ENCODE results near the gene ZP2.
A peak's percentile ranks its signal among the peaks of the same experiment; 100 is the strongest.
"Not testable (repeated sequence)": the region's sequence is repeated elsewhere in the genome, so short reads cannot be mapped to it uniquely, and the experiment has no call there.

The ZP2 gene

DNA sequence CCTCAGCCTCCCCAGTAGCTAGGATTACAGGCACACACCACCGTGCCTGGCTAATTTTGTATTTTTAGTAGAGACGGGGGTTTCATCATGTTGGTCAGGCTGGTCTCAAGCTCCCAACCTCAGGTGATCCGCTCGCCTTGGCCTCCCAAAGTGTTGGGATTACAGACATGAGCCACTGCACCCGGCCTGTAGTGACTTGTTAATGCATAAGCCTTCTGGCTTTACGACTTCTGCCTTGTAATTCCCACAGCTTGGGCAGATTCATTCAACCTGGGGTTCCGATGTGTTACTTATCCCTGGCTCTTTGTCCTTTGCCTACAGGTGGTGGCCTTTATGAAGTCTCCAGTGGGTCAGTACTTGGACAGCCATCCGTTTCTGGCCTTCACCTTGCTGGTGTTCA lies 41.3 kb downstream of the ZP2 start:
- DNase-seq, result not testable (repeated sequence)

DNA sequence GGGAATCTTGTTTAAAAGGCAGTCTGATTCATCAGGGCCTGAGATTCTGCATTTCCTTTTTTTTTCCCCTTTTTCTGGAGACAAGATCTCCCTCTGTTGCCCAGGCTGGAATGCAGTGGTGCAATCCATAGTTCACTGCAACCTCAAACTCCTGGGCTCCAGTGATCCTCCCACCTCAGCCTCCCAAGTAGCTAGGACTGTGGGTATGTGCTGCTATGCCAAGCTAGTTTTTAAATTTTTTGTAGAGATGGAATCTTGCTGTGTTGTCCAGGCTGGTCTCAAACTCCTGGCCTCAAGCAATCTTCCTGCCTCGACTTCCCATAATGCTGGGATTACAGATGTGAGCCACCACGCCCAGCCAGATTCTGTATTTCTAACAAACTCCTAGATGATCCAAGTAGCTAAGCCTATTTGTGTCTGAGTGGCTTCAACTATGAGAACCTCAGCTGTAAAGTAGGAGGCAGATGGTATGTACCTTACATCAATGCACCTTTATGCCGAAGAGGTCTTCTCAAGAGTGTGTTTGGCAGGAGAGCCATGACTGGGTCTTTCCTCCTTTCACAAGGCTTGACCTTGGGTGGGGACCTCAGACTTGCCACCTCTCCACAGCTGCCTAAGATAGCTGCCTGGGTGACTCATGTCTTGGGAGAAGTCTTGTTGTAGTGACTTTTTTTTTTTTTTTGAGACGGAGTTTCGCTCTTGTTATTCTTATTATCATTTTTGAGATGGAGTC lies 42.0 kb downstream of the ZP2 start:
- no peak for DNase-seq

- DNase-seq, result no peak
Measured at GRCh38 chr16:21167929-21168602, 43.3 kb downstream of the ZP2 start.

DNA sequence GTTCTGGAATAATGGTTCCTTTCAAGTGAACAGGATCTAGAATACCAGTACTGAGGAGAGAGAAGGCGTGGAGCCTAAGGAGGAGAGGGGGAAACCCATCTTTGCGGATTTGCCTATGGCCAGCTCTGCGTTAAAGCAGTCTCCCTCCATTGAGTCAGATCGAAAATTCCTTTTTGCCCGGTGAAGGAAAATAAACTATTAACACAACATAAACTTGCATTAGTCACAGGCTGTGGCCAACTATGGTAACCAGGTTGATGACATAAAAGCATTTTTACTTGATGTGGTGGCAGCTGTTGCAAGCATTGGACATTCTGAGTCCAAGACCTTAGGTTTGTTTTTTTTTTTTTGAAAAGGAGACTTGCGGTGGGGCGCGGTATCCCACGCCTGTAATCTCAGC lies 44.0 kb downstream of the ZP2 start:
- no peak for DNase-seq

GRCh38 chr16:21166561-21166961 lies 44.8 kb downstream of the ZP2 start:
- no peak for DNase-seq

- DNase-seq, result no peak
Measured at GRCh38 chr16:21164521-21165168, 46.7 kb downstream of the ZP2 start.

DNA sequence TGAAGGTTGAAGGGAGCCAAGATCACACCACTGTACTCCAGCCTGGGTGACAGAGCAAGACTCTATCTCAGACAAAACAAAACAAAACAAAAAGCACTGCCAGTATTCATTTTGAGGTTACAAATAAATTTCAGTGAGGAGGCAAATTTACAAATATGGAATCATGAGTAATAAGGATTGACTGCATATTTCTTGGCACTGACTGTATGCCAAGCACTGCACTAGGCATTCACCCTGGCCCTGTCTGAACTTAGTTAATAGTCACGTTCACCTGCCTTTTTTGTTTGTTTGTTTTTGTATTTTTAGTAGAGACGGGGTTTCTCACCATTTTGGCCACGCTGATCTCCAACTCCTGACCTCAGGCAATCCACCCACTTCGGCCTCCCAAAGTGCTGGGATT lies 47.8 kb downstream of the ZP2 start:
- DNase-seq, result no peak

DNA sequence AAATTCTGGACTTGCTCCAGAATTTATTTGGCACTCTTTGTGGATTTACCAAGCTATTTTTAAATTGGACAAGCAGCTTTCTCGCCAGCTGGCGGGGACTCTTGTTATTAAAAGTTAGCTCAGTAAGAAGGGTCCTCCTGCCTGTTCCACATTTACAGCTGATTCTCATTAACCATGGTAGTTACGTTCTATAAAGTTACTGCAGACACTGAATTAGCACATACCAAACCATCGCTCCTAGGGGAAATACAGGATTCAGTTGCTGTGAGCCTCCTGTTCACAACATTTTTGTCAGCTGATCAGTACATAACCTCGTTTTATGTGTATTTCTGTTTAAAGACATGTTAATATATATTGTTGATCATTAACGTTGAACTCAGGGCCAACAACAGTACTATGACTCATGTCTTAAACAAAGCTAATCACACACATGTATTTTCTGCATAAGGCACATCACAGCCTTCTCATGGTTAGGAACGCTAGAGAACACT lies 48.7 kb downstream of the ZP2 start:
- no peak for DNase-seq

GRCh38 chr16:21161211-21161610 lies 50.2 kb downstream of the ZP2 start:
- DNase-seq, result no peak

DNA sequence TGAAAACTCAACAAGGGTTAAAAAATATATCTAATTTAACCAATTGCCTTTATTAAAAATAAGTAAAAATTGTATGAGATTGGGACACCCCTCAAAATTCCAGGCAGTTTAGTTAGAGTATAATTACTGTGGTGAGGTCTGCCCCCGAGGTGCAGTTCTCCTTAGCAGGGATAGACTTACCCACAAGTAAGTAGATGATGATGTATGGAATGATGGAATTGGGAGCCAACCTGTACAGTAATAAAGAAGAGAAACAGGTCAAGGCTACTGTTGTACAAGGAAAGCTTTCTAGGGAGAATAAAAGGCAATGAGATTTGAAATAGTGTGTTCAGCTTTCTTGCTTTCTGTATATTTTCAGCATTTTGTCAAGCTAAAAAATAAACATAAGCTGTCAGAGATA lies 51.1 kb downstream of the ZP2 start:
- DNase-seq, result no peak

DNA sequence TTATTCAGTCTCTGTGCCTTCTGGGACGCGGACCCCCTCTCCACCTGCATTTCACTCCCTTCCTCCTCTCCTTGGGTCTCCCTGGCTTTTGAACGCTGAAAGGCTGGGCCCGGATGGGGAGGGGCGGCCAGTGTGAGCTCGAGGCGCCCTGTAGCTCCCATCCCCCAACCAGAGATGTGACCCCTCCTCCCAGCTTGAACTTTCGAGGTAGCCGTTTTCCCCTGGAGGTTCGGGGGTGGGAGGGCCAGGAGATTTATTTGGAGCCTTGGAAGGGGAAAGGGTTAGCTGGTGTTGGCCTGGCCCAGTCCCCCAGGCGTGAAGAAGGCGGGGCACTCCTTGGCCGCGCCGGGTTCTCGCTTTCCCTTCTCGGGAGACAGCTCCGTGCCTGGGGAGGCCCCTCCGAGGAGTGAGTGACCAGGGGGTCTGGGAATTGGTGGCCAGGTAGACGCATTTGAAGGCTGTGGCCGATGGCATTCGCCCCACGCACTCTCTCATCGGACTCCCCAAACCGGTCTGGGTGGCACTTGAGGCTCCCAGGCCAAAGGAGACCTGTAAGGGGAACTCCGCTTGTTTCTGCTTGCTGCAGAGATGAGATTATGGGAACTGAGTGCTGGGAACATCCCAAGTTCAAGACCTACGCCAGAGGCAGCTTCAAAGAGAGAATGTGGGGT lies 52.0 kb downstream of the ZP2 start:
- no peak for DNase-seq

DNA sequence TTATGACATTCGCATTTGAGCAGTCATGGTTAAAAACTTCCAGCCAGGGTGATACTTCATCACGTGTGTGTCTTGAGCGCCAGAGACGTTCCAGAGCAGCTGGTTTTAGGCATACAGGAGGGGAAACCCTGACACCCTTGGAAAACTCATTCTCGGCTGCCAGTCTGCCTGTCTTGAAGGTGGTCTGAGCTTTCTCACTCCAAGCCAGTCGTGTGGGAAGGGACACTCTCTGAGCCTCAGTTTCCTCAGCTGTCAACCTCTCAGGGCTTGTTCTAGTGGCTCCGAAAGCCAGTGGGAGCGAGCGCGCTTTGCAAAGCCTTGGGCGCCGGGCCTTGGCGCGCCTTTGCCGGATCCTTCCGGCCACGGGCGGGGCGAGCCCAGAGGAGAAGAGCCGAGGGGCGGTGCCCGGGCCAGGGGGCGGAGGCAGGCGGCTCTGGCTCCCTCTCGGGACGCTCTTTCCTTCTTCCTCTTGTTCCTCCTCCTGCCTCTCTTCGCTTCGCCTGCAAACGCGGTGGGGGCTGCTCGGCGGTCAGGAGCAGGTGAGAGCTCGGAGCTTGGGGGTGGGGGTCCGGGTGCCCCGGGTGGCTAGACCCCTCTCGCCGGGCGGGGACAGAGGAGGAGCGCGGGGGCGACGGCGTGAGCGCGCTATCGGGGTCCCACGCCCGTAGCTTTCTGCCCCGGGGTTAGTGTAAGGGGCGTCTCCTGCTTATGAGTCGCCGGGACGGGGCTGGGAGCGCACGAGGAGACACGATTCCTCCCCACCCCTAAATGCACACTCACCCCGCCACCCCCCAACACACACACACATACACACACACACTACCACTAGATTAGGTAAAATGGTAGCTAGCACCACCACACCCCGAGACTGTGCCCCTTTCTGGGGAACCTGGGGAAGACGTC lies 52.9 kb downstream of the ZP2 start, which contains the start of gene LDAF1:
Gene LDAF1 (plus strand): TSS at position 467 of the 903 bp plus-strand sequence. CDS start 2,509 bp downstream, outside the sequence.
- DNase-seq, result peak; percentile 19

DNA sequence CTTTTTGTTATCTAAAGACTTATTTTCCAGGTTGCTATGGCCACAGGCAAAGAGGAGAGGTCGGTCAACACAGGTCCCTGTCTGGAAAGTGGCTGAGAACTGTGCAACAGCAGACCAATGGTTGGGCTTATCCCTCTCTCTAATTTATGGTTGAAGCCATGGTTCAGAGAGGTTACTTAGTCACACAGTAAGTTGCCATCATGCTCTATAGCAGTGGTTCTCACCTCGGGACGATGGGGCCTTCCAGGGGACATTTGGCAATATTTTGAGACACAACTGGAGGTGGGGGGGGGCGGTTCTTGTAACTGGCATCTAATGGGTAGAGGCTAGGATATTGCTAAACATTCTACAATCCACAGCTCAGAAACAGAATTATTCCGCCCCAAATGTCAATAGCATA lies 53.7 kb downstream of the ZP2 start:
- DNase-seq, result no peak

DNA sequence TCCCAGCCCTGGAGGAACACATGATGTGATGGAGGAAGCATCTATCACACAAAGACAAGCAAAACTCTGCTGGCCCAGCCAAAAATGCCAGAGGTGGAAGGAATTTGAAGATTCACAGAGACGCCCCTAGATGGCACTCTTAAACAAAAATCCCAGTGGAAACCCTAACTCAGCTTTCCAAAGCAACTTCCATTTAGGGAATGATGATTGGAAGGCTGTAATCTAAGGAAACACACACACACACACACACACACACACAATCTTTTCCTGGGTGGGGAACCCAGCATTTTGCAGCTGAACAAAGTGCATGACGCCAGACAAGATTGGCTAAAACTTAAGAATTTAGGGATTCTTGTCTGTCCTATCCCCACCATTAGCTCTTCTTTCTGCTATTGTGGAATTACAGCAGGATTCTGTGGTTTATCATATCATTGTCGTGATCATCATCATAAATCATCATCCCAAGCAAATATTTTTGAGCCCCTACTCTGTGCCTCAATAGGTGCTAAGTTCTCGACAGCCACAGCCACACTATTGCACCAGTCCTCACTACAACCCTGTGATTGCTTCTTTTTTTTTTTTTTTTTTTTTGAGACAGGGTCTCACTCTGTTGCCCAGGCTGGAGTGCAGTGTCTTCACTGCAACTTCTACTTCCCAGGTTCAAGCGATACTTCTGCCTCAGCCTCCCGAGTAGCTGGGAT lies 54.5 kb downstream of the ZP2 start:
- no peak for DNase-seq

DNA sequence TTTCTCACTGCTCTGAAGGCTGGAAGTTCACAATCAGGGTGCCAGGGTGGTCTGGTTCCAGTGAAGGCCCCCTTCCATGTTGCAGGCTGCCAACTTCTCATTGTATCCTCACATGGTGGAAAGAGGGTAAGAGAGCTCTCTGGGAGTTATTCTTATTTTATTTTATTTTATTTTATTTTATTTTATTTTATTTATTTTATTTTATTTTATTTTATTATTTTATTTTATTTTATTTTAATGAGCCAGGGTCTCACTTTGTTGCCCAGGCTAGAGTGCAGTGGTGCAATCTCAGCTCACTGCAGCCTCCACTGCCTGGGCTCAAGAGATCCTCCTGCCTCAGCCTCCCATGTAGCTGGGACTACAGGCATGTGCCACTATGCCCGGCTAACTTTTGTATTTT lies 55.4 kb downstream of the ZP2 start:
- DNase-seq, result not testable (repeated sequence)

DNA sequence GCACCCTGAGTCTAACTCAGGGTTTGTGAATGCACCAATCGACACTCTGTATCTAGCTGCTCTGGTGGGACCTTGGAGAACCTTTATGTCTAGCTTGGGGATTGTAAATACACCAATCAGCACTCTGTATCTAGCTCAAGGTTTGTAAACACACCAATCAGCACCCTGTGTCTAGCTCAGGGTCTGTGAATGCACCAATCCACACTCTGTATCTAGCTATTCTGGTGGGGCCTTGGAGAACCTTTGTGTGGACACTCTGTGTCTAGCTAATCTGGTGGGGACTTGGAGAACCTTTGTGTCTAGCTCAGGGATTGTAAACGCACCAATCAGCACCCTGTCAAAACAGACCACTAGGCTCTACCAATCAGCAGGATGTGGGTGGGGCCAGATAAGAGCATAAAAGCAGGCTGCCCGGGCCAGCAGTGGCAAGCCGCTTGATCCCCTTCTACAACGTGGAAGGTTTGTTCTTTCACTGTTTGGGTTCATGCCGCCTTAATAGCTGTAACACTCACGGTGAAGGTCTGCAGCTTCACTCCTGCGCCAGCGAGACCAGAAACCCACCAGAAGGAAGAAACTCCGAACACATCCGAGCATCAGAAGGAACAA lies 58.1 kb downstream of the ZP2 start:
- not testable (repeated sequence) for DNase-seq

- not testable (repeated sequence) for DNase-seq
Measured at GRCh38 chr16:21152160-21153030, 59.0 kb downstream of the ZP2 start.

DNA sequence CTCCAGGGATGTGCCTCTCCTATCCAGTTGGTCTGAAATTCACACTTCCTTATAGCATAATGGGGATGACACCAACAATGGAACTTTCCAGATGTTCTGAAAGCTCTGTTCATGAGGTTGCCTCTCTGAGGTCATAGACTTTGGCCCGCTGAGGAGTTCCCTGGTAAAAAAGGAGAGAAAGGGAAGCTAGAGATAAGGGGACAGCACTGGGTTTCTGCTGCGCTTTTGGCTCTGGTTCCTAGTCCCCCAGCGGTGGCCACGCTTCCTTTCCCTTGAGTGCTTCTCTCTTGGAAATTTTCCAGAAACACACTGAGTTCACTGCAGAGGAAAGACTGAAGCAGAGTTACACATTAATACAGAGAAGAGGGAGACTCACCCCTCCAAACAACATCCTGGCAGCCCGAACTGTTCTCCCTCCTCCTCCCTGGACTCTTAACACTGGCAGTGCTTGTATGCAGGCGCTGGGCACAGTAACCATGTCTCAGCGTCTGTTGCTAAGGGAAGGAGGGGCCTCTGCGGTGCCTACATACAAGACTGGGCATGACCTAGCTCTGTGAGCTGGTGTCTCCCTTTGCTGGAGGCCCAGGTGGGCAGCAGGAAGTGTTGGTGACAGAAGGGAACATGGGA lies 60.9 kb downstream of the ZP2 start, which contains the start of gene DNAH3:
Gene DNAH3 (minus strand): TSS at position 472 of the 627 bp plus-strand sequence. CDS start 527 bp downstream, outside the sequence.
- no peak for DNase-seq
